Fibroblast of skin of left biceps (primary cell): ENCODE measurements around the gene HOXC11.

ENCODE experiments used
- DNase-seq, 2 experiments: peaks; one replicate each; pipeline ENCODE4 v3.0.0-alpha.2; 2013; ENCODE audit warnings: low read depth in 2 of 2

Gene HOXC11

DNA sequence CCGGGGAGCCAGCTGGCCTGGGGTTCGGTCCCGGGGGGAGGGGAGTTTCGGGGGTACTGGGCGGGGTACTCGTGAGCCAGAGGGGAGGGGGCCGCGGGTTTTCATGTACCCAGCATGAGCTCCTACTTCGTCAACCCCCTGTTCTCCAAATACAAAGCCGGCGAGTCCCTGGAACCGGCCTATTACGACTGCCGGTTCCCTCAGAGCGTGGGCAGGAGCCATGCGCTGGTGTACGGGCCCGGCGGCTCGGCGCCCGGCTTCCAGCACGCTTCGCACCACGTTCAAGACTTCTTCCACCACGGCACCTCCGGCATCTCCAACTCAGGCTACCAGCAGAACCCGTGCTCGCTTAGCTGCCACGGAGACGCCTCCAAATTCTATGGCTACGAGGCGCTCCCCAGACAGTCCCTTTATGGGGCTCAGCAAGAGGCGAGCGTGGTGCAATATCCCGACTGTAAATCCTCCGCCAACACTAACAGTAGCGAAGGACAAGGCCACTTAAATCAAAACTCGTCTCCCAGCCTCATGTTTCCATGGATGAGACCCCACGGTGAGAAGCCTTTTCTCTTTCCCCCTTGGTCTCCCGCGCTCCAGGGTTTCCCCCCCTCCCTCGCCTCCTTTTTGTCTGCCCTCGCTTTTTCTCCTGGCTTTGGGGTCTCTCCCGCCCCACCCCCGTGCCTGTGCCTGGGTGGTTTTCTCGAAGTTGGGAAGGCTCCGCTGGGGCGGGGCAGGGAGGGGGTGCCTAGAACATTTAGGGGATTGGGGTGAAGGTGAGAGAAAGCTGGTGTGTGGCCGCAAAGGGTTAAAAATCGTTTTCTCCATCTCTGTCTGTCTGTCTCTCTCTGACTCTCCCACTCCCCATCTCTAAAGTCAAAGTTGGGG, 36.5 kb downstream of the HOXC11 start:
- DNase-seq, result no peak

- no peak for DNase-seq
Measured at GRCh38 chr12:54010053-54010971, 37.4 kb downstream of the HOXC11 start.

GRCh38 chr12:54010972-54011664, 38.2 kb downstream of the HOXC11 start:
- no peak for DNase-seq

DNA sequence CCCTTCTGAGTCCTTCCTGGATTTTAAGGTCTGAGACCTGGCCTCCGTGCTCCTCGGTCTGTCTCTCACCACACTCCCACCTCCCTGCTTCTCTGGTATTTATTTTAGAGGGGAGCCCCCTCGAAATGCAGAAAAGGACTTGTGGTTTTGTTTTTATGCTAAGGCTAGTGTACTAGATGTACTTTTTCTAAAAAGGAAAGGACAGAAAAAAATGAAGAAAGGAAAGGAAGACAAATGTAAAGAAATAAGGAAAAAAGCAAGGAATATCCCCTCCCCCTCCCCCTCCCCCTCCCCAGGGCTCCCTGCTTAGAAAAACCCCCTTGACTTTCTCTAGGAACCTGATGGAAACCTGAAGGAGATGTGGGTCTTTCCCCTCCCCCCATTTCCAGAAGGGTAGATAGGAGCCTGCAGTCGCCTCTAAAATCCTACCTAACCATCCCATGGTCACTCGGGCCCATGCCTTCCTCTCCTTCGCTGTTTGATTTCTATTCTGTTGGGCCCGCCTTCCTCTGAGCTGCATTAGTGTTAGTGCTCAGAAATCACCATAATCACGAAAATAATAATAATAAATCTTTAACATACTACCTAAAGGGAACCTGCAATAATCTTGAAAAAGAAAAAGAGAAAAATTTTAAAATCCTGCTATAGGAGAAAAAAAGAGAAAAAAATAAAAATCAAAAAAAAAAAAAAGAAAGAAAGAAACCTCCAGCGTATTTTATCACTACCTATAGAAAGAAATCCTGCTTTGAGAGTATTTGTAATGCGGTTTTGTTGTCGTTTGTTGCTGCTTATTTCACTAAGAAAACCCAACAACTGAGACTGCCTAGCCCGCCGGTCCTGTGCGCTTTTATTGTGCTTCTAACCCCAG, 39.0 kb downstream of the HOXC11 start:
- DNase-seq, result no peak

DNA sequence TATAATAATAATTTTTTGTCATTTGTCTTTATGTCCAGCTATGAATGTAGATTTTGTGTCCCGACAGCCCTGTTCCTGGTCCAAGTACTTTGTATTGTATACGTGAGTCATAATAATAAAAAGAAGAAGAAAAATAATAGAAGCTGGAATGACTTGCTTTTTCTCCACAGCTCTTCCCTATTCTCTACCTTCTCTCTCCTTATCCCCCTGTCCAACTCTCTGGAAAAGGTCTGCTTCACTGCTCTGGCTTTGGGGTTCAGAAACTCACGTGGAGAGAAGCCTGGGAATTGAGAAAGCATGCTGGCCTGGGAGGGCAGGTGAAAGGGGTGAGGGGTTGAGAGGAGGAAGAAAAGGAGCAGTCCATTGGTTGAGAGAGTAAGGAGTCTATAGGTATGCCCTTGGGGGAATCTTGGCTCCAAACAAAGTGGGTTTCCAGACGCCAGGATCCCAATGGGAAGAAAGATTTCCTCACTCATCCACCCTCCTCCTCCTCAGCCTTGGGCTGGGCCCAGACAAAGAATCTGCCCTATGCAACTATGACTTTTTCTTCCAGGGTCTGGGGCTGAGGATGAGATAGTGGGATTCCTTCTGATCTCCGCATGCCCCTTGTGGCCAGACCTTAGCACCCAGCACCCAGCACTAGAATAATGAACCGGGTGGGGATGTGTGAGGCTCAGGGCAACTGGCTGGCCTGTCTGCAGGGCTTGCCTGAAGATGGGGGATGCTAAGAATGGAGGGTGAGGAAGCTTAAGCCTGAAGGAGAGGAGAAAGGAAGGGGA, 39.9 kb downstream of the HOXC11 start:
- no peak for DNase-seq

GRCh38 chr12:54014377-54015017, 41.6 kb downstream of the HOXC11 start:
- DNase-seq, result no peak

- DNase-seq, result no peak
Measured at GRCh38 chr12:54015018-54015931, 42.3 kb downstream of the HOXC11 start.

GRCh38 chr12:54016051-54016450, 43.1 kb downstream of the HOXC11 start:
- no peak for DNase-seq

GRCh38 chr12:54016478-54016964, 43.6 kb downstream of the HOXC11 start:
- DNase-seq, result peak; percentile 85 to 87

GRCh38 chr12:54017027-54017788, 44.3 kb downstream of the HOXC11 start:
- DNase-seq, result no peak

DNA sequence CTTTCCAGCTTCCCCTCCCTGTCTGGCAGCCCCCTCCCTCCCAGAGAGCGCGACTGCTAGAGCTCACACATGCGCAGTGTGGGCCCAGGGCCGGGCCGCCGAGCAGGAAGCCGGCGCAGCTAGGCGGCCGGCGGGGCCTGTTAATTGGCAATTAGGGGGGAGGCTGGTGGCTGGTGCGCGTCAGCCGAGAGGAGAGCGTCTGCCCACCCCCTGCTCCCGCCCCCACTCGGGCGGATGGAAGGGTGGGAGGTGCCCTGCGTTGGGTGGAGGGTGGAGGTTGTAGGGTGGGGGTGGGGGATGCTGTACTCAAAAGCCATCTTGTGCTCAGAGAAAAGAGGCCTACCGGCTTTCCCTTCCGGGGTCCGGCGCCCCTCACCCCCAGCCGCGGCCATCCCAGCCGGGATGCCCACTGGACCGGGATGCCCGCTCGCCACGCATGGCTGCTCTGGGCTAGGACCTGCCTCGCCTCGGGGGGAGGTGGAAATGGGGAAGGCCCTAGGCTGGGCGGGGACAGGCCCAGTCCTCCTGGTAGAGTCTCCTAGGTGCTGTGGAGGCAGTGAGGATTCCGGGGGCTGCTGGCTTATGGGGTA, 45.0 kb downstream of the HOXC11 start:
- DNase-seq, result peak; percentile 95 to 96

- peak in 1 of 2 experiments; percentile 63 for DNase-seq
Measured at GRCh38 chr12:54018468-54018984, 45.6 kb downstream of the HOXC11 start.

DNA sequence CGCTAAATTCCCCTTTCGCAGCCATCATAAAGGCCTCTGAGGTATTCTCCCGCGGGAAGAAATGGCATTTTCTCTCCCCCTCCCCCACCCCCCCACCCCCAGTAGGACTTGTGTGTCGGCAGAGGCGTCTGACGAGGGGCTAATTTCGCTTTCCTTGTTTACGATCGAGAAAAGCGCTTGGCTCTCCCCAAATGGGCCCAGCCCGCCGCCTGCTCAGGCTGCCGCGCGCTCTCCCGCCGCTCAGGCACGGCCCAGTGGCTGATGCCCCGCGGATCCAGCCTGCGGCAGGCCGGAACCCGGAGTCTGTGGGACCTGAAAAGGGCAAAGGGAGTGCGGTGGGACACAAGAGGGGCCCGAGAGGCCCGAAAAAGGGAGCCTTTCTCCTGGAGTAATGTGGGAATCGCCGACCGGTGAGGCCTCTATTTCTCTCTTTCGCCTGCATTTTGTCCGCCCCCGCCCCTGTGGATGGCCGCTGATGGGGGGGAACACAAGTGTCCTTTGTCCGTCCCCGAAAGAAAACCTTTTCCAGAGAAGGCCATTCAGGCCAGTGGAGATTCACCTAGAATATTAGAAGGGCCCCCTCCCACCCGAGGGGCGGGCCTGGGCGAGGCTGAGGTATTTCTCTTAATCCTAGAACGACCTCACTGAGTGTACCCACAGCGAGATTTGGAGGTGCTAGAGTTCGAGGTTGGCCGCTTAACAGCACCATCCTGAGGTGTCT, 46.3 kb downstream of the HOXC11 start:
- DNase-seq, result no peak

- no peak for DNase-seq
Measured at GRCh38 chr12:54019924-54020590, 47.1 kb downstream of the HOXC11 start.

DNA sequence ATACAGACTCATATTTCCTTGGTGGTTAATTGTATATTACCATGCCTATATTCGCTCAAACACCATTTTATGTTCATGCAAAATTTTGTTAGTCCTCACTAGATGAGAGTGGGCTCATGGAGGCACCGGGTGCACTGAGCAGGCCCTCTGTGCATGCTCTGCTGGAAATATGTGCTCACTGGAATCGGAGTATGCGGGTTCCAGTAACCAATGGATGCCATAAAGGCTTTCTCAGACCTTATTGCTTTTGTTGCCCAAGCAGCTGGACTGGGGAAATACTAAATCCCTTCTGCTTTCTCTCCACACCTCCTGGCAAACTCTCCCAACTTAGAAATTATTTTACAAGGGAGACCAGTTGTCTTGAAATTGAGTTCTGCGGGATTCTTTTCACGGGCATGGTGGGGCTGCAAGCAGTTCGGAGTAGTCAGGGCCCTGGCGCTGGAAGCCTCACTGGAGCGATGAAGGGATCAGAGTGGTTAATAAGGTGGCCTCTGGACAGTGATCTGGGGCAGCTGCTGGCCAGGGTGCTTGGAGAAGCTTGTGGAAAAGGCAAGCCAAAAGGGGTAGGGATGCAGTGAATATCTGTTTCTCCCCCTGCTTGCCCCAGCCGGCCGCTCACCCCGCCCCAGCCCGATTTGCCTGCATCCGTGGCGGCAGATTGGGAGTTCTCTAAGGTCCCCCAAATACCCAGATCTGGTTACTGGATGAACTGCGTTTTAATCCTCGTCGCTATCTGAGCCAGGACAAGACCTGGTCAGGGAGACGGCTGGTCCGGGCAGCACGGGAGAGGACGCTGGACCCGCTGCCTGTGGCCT, 47.9 kb downstream of the HOXC11 start:
- no peak for DNase-seq
